NT2/D1 (cell line): ENCODE data around the gene ACSF3.

Source experiments
- SUZ12 ChIP-seq: IDR thresholded peaks from 2 replicates; pipeline ENCODE4 v1.6.1; 2011; ENCODE audit not compliant: insufficient read length, insufficient read depth; ENCODE audit errors: extremely low read depth
- YY1 ChIP-seq: IDR thresholded peaks from 2 replicates; pipeline ENCODE4 v1.6.1; 2011; ENCODE audit not compliant: insufficient read length, insufficient read depth
- ZNF274 ChIP-seq: IDR thresholded peaks from 2 replicates; pipeline ENCODE4 v1.6.1; 2011; ENCODE audit warnings: mild to moderate bottlenecking, low read depth, low read length

DNA sequence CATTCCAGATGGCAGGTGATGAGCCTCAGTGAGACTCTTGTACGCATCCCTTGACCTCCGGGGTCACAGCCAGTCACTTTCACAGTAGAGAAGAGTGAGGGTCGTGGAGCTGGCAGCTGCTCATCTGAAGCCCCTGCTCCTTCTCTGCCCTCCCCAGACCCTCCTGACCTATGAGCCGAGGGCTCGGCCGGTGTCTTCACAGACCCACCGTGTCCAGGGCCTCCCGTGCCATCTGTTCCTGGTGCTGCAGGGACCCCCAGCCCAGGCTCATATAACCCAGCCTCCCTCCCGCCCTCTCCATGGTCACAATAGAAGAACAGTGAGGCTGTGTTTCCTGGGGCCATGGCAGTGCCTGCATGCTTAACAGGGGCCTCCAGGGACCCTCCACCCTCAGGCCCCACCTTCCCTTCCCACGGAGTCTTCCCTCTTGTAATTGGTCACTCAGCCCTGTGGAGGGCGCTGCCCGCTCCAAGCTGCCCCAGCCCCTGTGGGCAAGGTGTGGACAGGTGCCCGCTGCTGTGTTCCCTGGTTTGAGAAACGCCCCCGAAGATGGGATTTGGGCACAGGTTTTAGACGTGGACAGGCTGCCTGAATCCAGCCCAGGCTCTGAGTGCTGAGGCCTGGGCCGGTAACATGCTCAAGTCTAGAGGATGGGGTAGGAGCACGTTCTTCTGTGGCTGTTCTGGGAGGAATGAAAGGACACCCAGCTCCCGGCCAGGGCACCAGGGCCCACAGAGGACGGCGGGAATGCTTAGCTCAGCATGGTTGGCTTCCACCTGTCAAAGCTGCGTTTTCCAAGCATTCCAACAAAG is 38.7 kb downstream of the ACSF3 start:
- TF ChIP-seq YY1 (no peak), ZNF274 (no peak), SUZ12 (no peak)
